Stimulated activated effector memory CD8-positive, alpha-beta T cell treated with anti-CD3 and anti-CD28 coated beads, Interleukin-12 subunit alpha, Interleukin-12 subunit beta, amount 100 ng/mL, for 72 hours (primary cell): ENCODE results near the gene PMF1.
A peak's percentile ranks its signal among the peaks of the same experiment; 100 is the strongest.

Source experiments
- ATAC-seq: fragments of 150-1000 bp; cut with Tn5 transposase; 2 replicates; pipeline ENCODE4 v1.10.0; 2021
- DNase-seq, 2 donors: peaks; one replicate each; pipeline ENCODE4 v3.0.0; 2021 to 2022; ENCODE audit warnings: low spot score in 2 of 2
- H3K27ac Mint-ChIP-seq: one replicate; pipeline ENCODE4 v1.8.0; 2022; ENCODE audit warnings: mild to moderate bottlenecking, mixed read lengths
- H3K36me3 Mint-ChIP-seq: one replicate; pipeline ENCODE4 v1.8.0; 2022; ENCODE audit warnings: mild to moderate bottlenecking, mixed read lengths
- H3K4me1 Mint-ChIP-seq: one replicate; pipeline ENCODE4 v1.8.0; 2022; ENCODE audit warnings: mixed read lengths
- H3K4me3 Mint-ChIP-seq: one replicate; pipeline ENCODE4 v1.8.0; 2022; ENCODE audit warnings: mild to moderate bottlenecking, mixed read lengths
- H3K9me3 Mint-ChIP-seq: one replicate; pipeline ENCODE4 v1.8.0; 2022; ENCODE audit warnings: mixed read lengths

Gene PMF1

GRCh38 chr1:156262461-156263287, 49.9 kb downstream of the PMF1 start:
- peaks cover 100% of the 10 kb centered on the region for H3K36me3 Mint-ChIP-seq
- DNase-seq, result no peak
- no peak overlapping the region for H3K4me3 Mint-ChIP-seq
- ATAC-seq, result peak; percentile 71
- no peaks in the 10 kb centered on the region for H3K9me3 Mint-ChIP-seq
- peaks cover 11% of the 10 kb centered on the region for H3K4me1 Mint-ChIP-seq
- peak overlapping the region; percentile 69 for H3K27ac Mint-ChIP-seq

GRCh38 chr1:156263288-156263655, 50.5 kb downstream of the PMF1 start:
- H3K36me3 Mint-ChIP-seq, result peaks cover 100% of the 10 kb centered on the region
- peak overlapping the region; percentile 69 for H3K27ac Mint-ChIP-seq
- ATAC-seq, result no peak
- H3K9me3 Mint-ChIP-seq, result no peaks in the 10 kb centered on the region
- no peak overlapping the region for H3K4me3 Mint-ChIP-seq
- no peak for DNase-seq
- peaks cover 6% of the 10 kb centered on the region for H3K4me1 Mint-ChIP-seq

DNA sequence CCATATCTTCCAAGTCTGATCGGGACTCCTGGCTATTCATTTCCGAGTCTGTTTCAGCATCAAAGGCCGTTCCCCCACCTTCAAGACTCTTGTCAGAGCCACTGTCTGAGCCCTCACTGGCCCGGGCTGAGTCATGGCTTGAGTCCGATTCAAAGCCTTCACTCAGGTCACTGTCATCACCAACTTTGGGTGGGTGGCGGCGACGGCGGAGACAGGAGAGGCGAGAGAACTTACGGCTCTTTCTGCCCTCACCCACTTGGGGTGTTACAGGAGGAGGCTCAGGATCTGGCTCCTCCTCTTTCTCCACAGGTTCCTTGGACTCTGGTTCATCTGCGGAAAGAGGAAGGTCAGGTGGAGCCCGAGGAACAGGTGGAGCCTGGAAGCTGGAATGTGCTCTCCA, 53.2 kb downstream of the PMF1 start:
- ATAC-seq, result no peak
- H3K27ac Mint-ChIP-seq, result peak overlapping the region; percentile 77
- no peaks in the 10 kb centered on the region for H3K4me1 Mint-ChIP-seq
- no peak overlapping the region for H3K4me3 Mint-ChIP-seq
- H3K9me3 Mint-ChIP-seq, result no peaks in the 10 kb centered on the region
- DNase-seq, result no peak
- H3K36me3 Mint-ChIP-seq, result peaks cover 100% of the 10 kb centered on the region

- Mint-ChIP-seq H3K4me3 (no peak overlapping the region), H3K27ac (no peak overlapping the region), H3K36me3 (peaks cover 100% of the 10 kb centered on the region), H3K9me3 (no peaks in the 10 kb centered on the region), H3K4me1 (no peaks in the 10 kb centered on the region)
- ATAC-seq, result no peak
- DNase-seq, result no peak
Observed at GRCh38 chr1:156268336-156268735, 55.5 kb downstream of the PMF1 start.

- no peaks in the 10 kb centered on the region for H3K4me1 Mint-ChIP-seq
- no peak overlapping the region for H3K4me3 Mint-ChIP-seq
- no peak overlapping the region for H3K27ac Mint-ChIP-seq
- ATAC-seq (no peak), DNase-seq (no peak)
- no peaks in the 10 kb centered on the region for H3K9me3 Mint-ChIP-seq
- peaks cover 100% of the 10 kb centered on the region for H3K36me3 Mint-ChIP-seq
Observed at GRCh38 chr1:156270314-156270713, 57.5 kb downstream of the PMF1 start.

DNA sequence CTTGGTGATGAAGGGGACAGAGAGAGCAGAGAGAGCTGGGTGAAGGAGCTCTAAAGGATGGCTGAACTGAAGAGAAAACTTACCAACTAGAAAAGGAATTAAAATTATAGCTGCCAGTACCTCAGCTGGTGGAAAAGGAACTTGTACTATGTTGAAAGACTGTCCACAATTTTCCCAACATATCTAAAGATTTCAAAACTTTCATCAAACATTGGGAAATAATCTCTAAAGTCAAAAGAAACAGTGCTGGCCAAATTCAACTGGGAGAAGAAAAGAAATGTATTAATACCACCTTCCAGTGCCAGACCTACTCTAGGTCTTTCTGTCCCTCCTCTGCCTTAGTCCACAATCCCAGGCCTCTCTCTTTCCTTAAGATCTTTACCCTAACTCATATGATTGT, 63.7 kb downstream of the PMF1 start:
- no peak overlapping the region for H3K4me3 Mint-ChIP-seq
- no peaks in the 10 kb centered on the region for H3K9me3 Mint-ChIP-seq
- ATAC-seq (no peak), DNase-seq (no peak)
- peaks cover 30% of the 10 kb centered on the region for H3K4me1 Mint-ChIP-seq
- peak overlapping the region; percentile 17 for H3K27ac Mint-ChIP-seq
- peaks cover 93% of the 10 kb centered on the region for H3K36me3 Mint-ChIP-seq

DNA sequence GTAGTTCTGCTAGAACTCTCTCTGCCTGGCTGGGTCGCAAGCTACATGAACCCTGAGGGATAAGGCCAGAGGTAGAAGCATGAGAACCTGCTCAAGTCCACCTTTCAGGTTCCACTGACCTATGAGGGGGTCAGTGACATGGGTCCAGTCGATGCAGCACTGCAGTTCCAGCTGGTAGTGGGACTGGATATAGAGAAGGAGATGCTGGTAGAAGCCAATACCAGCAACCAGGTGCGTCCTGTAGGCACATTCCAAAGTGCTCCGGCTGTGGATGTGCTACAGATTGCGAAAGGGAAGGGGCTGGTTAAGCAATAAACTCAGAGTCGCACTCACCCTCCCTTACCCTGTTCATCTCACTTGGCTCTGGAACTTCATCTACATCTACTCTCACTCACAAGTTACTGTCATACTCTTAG, 64.2 kb downstream of the PMF1 start:
- H3K36me3 Mint-ChIP-seq, result peaks cover 90% of the 10 kb centered on the region
- peaks cover 32% of the 10 kb centered on the region for H3K4me1 Mint-ChIP-seq
- no peak overlapping the region for H3K4me3 Mint-ChIP-seq
- H3K27ac Mint-ChIP-seq, result peak overlapping the region; percentile 17
- ATAC-seq (no peak), DNase-seq (no peak)
- no peaks in the 10 kb centered on the region for H3K9me3 Mint-ChIP-seq

- no peak for DNase-seq
- ATAC-seq, result no peak
- Mint-ChIP-seq H3K9me3 (no peaks in the 10 kb centered on the region), H3K4me3 (peak overlapping the region; percentile 93), H3K27ac (peak overlapping the region; percentile 97), H3K4me1 (peaks cover 48% of the 10 kb centered on the region), H3K36me3 (peaks cover 73% of the 10 kb centered on the region)
Observed at GRCh38 chr1:156279837-156280236, 67.0 kb downstream of the PMF1 start.

DNA sequence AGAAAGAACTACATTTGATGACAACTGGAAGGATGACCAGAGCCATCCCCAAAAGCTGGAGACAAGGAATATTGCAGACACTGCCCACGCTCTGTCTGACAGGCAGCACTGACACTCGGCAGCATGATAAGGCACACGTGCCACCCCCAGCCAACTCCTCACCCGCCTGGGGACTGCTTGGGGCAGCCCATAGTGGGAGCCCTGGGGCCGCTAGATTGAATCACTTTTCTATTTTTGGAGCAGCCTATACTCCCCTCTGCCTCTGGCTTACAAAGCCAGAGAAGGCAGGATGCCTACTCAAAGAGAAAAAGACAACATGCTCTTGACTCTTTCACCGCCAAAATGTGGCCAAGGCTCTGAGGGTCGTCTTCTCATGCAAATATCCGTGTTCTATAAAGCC, 68.5 kb downstream of the PMF1 start:
- peak overlapping the region; percentile 93 for H3K4me3 Mint-ChIP-seq
- peak overlapping the region; percentile 97 for H3K27ac Mint-ChIP-seq
- ATAC-seq (peak; percentile 85), DNase-seq (peak; percentile 36 to 72)
- peaks cover 51% of the 10 kb centered on the region for H3K4me1 Mint-ChIP-seq
- no peaks in the 10 kb centered on the region for H3K9me3 Mint-ChIP-seq
- peaks cover 65% of the 10 kb centered on the region for H3K36me3 Mint-ChIP-seq

DNA sequence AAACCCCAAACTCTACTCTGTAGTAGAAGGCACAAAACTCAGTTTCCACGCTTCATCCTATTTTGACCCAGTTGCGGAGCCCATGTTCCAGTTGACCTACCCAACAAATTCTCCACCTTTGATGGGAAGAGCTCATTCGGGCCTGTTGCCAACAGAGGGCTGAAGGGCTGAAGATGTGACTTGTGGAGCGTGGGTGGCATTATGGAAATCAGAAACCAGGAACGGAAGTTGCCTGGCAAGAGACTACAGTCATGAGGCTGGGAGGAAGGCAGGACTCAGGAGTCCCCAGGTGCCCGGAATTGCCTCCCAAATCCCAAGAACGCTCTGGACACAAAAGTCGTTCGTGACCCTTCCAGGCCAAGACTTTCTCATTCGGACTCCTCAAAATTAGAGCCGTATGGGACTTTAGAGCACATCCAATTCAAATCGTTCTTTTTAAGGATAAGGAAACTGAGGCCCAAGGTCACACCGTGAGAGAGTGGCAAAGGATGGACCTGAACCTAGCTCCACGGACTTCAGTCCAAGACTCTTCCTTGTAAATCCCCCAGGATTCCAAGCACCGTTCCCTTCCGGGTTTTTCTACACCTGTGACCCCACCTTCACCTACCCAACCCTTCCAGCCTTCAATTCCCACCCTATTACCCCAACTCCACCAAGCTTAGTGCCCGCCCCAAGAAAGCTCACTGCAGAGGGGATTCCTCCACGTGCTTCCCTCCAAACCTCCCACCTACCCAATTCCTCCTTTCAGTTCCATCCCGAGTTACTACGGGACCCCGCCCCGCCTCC, 69.1 kb downstream of the PMF1 start:
- Mint-ChIP-seq H3K27ac (peak overlapping the region; percentile 97), H3K36me3 (peaks cover 65% of the 10 kb centered on the region), H3K4me3 (peak overlapping the region; percentile 93), H3K4me1 (peaks cover 51% of the 10 kb centered on the region), H3K9me3 (no peaks in the 10 kb centered on the region)
- ATAC-seq, result peak; percentile 2
- DNase-seq, result peak; percentile 6 to 69

DNA sequence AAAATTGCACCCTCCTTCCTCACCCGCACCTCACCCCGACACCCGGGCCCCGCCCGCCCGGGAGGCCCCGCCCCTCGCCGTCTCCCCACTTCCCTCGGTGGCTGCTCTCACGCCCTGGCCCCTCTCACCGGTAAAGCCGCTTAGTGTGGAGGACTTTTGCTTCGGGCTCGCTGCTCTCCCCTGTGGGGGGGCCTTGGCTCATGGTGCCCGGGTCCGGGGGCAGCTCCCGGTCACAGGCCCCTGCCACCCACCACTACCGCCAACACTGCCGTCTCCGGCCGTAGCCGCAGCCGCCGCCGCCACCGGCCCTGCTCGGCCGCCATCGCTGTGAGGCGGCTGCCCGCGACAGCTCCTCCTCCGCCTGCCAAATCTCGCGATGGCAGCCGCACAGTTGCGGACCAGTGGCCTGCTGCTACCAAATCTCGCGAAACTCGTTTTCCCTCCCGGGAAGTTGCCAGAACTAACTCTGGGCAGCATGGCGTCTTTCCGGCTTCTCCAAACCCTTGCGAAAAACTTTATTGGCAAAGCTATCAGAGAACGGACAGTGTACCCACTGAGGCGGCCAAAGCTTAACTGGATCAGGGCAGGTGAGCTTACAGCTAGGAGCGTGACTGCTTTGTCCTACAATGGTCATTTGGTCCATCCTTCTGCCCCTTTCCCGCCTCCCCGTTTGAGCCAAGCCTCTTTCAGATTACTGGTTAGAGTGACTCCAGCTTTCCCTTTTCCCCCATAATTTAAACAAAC, 69.8 kb downstream of the PMF1 start, which contains the start of gene SMG5:
Gene SMG5, minus strand, starts transcription at position 347 of the 744 bp plus-strand sequence. Its CDS starts 145 bp downstream, at position 202.
- peak; percentile 90 for ATAC-seq
- DNase-seq, result peak; percentile 91 to 96
- H3K27ac Mint-ChIP-seq, result peak within 1 kb of the TSS; percentile 97
- H3K4me1 Mint-ChIP-seq, result peaks cover 51% of the 10 kb centered on the region
- no peaks in the 10 kb centered on the region for H3K9me3 Mint-ChIP-seq
- H3K36me3 Mint-ChIP-seq, result peaks cover 65% of the 10 kb centered on the region
- H3K4me3 Mint-ChIP-seq, result peak within 1 kb of the TSS; percentile 93

DNA sequence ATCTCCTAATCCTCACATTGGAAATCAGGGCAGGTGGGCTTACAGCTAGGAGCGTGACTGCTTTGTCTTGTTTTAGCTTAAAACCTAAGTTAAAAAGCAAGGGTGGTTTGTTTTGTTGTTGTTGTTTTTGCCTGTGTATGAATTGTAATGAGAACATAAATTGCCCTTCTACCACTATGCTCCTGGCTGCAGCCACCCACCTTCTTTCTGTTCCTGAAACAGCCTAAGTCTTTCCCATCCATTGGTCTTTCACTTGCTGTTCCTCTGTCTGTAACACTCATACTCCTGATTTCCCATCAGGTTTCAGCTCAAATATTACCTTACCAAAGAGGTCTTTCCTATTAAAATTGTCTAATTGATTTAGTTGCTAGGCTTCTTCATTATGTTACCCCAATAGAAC, 70.7 kb downstream of the PMF1 start:
- H3K9me3 Mint-ChIP-seq, result no peaks in the 10 kb centered on the region
- DNase-seq, result no peak

GRCh38 chr1:156284112-156284511, 71.3 kb downstream of the PMF1 start, which contains the start of gene TMEM79:
Gene TMEM79, plus strand, starts transcription at chr1:156284325. Its CDS starts 902 bp downstream, at chr1:156285227.
- DNase-seq, result no peak
- Mint-ChIP-seq H3K9me3 (no peaks in the 10 kb centered on the region), H3K36me3 (peaks cover 65% of the 10 kb centered on the region), H3K4me1 (peaks cover 39% of the 10 kb centered on the region), H3K27ac (peak within 1 kb of the TSS; percentile 97), H3K4me3 (peak within 1 kb of the TSS; percentile 93)
- no peak for ATAC-seq

More for the DNA sequence above, 70.7 kb downstream of the PMF1 start:
- peaks cover 42% of the 10 kb centered on the region for H3K4me1 Mint-ChIP-seq
- peak overlapping the region; percentile 93 for H3K4me3 Mint-ChIP-seq
- ATAC-seq, result no peak
- H3K27ac Mint-ChIP-seq, result peak overlapping the region; percentile 97
- H3K36me3 Mint-ChIP-seq, result peaks cover 65% of the 10 kb centered on the region

DNA sequence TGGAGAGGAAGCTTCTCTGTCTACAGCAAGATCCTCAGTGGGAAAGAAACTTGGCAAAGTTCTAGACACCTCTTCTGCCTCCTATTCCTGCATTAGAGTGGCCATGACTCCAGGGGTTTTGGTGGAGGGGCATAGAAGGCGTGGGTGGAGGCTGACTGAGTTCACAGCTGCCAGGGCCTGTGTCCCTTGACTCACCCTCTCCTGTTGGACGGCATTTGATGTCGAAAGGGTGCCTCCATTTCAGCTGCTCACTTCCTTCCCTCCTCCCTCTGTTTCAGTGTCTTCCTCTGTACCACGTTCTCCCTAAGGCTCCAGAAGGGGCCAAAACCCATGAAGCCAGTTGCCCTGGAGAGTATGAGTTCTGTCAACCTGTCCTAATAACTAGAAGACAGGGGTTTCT, 72.0 kb downstream of the PMF1 start:
- ATAC-seq (no peak), DNase-seq (no peak)
- H3K4me3 Mint-ChIP-seq, result no peak overlapping the region
- H3K4me1 Mint-ChIP-seq, result peaks cover 39% of the 10 kb centered on the region
- H3K27ac Mint-ChIP-seq, result peak overlapping the region; percentile 13
- H3K36me3 Mint-ChIP-seq, result peaks cover 65% of the 10 kb centered on the region
- H3K9me3 Mint-ChIP-seq, result no peaks in the 10 kb centered on the region

DNA sequence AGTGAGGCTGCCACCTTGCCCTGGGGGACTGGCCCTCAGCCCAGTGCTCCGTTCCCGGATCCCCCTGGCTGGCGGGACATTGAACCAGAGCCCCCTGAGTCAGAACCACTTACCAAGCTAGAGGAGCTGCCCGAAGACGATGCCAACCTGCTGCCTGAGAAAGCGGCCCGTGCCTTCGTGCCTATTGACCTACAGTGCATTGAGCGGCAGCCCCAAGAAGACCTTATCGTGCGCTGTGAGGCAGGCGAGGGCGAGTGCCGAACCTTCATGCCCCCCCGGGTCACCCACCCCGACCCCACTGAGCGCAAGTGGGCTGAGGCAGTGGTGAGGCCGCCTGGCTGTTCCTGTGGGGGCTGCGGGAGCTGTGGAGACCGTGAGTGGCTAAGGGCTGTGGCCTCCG, 72.6 kb downstream of the PMF1 start:
- H3K4me1 Mint-ChIP-seq, result peaks cover 32% of the 10 kb centered on the region
- H3K27ac Mint-ChIP-seq, result no peak overlapping the region
- DNase-seq, result no peak
- H3K4me3 Mint-ChIP-seq, result no peak overlapping the region
- H3K9me3 Mint-ChIP-seq, result no peaks in the 10 kb centered on the region
- no peak for ATAC-seq
- H3K36me3 Mint-ChIP-seq, result peaks cover 62% of the 10 kb centered on the region
